SH-SY5Y (cell line): ENCODE results near the gene ALDH3B2.

Experiments
- GATA2 ChIP-seq: IDR thresholded peaks from 2 replicates; pipeline ENCODE4 v1.6.1; 2011; ENCODE audit warnings: mild to moderate bottlenecking, low read depth, low read length
- GATA3 ChIP-seq: IDR thresholded peaks from 2 replicates; pipeline ENCODE4 v1.6.1; 2011; ENCODE audit warnings: low read depth, mild to moderate bottlenecking, low read length, moderate library complexity

DNA sequence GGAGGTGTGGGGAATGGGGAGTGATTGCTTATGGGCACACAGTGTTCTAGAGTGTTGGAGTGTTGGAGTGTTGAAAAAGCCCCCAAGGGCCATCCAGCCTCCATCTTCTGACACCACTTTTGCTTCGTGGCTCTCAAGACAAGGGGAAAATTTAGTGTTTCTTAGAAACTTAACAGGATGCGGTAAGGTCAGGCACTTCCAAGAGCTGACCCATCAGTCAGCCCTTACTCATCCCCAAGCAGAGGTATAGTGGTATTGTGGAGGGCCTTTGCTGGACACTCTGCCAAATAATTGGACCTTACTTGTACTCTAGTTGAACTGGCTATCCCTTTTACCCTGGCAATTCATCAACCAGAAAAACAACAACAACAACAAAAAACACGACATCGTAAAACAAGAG, 14.8 kb upstream of the ALDH3B2 start:
- TF ChIP-seq GATA2 (no peak), GATA3 (no peak)
